A204.1 (cell line): Measurements from ENCODE around the gene CRTC1.
"Not testable (repeated sequence)": the region's sequence is repeated elsewhere in the genome, so short reads cannot be mapped to it uniquely, and the experiment has no call there.

Experiments used
- FAIRE-seq: peaks from 2 replicates; lab custom pipeline; 2012; peaks lifted over from hg19 to GRCh38; lab: Jason Lieb, UNC

The CRTC1 gene

DNA sequence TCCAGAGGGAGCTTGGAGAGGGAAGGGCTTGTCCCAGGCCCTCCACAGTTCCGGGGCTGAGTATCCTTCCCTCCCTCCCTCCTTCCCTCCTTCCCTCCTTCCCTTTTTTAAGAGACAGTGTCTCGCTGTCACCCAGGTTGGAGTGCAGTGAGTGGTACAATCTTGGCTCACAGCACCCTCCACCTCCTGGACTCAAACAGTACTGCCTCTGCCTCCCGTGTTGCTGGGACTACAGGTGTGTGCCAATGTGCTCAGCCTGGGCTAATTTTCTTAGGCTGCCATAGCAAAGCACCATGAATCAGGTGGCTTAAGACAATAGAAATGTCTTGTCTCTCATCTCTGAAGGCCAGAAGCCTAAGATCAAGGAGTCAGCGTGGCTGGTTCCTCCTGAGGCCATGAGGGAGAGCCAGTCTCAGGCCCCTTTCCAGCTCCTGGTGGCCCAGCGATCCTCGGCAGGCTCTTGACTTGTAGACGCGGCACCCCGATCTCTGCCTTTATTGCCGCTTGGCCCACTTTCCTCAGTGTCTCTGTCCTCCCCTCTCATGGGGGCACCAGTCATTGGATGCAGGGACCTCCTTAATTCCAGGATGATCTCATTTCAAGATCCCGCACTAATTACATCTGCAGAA, 47.5 kb downstream of the CRTC1 start:
- FAIRE-seq, result no peak

DNA sequence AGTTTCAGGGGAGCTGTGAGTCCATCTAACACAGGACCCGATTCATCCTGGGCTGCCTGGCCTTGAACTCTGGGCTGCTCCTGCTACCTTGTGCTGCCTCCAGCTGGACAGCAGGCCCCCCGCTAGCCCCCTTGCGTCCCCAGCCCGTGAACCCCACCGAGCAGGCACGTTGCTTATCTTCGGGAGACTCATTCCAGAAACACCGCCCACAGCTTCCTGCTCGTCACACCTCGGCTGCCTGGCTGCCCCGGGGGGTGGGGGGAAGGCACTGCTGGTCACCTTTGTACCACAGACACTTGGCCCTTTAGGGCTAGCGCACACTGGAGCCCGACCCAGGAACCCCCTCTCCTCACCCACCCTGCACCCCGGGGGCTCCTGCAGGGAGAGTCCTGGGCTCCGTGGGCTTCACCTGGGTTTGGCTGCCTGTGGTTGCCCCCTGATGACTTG, 48.1 kb downstream of the CRTC1 start:
- no peak for FAIRE-seq

DNA sequence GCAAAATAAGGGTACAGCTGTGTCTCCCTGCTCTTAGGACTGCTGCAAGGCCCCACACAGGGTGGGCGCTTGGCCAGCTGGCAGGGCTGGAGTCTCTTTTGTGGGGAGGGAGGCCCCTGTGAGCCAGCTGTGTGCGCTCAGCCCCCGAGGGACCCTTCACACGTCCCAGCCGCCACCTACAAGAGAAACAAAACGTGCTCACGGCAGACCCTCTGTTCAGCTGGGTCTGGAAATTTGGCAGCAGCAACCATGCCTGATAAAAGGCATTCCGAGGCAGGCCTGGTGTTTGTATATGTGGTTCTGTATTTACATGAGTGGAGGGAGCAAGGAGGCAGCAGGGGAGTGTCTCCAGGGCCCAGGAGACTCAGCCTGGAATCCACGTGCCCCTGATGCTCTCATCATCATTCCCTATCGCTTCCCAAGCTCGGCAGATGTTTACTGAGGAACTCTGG, 49.7 kb downstream of the CRTC1 start:
- no peak for FAIRE-seq

DNA sequence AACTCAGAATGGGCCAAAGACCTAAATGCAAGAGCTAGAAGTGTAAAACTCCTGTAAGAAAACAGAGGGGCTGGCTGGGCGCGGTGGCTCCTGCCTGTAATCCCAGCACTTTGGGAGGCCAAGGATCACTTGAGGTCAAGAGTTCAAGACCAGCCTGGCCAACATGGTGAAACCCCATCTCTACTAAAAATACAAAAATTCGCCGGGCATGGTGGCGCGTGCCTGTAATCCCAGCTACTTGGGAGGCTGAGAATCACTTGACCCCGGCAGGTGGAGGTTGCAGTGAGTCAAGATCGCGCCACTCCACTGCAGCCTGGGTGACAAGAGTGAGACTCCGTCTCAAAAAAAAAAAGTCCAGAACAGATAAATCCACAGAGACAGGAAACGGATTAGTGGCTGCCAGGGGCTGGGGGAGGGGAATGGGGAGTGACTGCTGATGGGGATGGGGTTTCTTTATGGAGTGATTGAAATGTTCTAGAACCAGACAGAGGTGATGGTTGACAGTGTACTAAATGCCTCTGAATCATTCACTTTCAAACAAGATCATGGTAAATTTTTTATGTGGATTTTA, 50.4 kb downstream of the CRTC1 start:
- not testable (repeated sequence) for FAIRE-seq

DNA sequence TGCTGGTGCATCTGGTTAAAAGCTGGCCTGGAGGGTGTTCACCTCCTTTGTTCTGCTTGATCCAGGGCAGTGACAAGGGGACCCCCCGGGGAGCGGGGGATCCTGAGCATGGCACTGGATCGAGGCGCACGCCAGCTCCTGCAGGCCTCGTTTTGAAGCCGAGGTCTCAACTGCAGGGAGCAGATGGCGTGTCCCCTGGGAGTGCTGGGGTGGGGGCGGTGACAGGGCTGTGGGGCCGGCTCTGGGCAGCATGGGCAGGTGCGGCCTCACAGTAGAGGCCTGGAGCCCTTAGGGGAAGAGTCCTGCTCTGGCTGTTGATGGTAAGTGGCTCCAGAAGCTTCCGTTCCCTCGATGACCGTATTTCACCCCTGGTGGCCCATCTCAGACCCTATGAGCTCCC, 51.8 kb downstream of the CRTC1 start:
- FAIRE-seq, result no peak

DNA sequence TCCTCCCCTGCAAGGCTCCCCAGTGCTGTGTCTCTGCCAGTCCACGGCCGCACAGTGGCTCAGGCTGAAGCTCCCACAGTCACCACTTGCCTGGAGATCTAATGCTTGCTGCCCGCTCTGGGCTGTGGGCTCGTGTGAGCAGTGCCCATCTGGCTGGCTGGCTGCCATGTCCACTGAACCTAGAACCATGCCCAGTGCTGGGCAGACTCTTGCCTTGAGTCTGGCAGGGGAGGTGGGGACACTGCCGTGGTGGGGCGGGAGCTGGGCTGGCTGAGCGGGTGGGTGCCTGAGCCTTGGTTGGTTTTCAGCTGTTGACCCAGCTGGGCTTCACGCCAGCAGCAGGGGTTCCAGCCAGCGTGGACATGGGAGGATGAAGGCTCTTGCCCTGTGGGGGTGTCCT, 52.3 kb downstream of the CRTC1 start:
- no peak for FAIRE-seq

DNA sequence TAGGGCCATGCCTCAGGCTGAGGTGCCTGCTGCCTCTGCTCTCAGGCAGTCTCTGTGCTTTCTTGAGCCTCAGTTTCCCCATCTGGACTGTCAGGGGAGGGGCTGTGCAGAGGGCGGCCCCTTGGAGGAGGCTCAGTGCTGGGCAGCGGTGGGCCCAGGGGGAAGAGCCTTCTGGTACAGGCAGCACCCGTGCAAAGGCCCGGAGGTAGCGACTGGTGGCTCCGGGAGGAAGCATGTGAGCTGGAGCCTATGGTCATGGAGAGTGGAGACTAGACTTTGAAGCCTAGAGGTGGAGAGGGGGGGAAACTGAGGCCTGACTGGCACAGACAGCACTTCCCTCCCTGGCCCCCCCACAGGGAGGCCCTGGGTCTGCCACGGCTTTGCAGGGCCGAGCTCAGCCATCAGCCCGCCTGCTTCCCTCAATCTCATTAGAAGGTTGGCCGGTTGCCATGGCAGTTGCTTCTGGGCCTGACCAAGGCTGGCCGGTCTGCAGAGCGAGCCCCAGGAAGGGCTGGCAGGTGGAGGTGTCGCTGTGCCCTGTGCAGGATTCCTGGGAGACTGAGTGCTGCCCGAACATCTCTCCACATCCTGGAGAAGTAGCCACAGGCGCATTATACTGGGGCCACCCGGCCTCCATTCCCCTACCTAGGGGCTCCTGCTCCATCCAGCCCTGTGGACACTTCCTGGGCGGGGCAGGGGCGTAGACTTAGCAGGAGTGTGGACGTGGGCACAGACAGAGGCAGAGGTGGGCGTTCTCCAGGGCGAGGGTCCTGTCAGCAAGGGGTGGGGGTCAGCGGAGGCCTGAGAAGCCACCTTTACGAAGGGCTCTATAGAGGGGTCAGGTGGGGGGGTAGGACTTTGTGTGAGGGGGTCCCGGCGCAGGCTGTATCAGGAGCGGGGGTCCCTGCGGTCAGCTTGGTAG, 53.2 kb downstream of the CRTC1 start:
- no peak for FAIRE-seq

DNA sequence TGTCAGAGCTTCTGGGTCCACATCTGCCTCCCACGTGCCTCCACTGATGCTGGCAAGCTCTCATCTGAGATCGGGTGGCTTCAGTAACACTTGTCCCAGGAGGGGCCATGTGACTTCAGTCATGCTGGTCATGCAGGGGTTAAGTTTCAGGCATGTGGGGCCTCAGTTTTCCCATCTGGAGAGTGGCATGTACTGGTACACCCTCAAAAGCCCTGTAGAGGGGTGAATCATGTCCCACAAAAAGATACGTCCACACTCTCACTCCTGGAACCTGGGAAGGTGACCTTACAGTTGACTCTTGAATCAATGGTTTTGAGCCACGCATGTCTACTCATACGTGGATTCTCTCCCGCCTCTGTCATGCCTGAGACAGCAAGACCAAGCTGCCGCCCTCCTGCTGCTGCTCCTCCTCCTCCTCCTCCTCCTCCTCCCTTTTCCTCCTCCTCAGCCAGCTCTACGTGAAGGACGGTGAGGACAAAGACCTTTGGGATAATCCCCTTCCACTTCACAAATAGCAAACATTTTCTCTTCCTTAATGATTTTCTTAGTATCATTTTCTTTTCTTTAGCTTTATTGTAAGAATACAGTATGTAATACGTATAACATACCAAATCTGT, 54.0 kb downstream of the CRTC1 start:
- no peak for FAIRE-seq

DNA sequence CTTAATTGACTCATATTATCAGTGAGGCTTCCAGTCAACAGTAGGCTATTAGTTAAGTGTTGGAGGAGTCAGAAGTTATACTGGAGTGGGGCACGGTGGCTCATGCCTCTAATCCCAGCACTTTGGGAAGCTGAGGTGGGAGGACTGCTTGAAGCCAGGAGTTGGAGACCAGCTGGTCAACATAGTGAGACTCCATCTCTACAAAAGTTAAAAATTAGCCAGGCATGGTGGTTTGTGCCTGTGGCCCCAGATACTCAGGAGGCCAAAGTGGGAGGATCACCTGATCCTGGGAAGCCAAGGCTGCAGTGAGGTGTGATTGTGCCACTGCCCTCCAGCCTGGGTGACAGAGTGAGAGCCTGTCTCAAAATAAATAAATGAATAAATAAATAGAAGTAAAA, 54.5 kb downstream of the CRTC1 start:
- FAIRE-seq, result no peak

DNA sequence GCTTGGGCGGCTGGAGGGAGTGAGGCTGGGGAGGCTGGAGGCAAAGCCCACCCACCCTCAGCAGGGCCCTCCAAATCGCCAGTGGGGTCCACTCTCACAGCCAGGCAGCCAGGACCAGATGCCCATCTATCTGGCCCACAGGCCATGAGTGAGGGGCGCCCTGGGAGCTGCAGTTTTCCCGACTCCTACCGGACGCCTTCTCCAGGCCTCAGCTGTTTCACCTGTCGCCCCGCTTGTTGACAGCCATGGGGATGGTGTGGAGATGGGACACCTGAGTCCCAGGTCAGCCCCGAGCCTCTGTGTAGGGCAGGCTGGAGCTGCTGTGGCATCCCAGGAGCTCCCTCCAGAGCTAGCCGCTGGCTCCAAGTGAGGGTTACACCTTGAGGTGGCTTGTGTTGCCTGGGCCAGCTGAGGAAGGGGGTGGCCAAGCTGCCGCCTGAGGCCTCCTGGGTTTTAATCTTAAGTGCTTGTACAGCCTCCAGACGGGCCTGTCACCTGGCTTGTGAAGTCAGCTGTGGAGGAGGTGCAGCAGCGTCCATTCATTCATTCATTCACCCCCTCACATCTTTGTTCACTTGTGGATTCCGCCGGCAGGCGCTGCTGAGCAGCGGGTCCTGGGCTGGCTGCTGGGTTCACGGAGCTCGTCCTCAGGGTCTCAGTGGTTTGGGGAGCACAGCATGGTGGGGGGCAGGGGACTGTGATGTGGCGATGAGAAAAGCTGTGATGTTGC, 55.6 kb downstream of the CRTC1 start:
- FAIRE-seq, result no peak

DNA sequence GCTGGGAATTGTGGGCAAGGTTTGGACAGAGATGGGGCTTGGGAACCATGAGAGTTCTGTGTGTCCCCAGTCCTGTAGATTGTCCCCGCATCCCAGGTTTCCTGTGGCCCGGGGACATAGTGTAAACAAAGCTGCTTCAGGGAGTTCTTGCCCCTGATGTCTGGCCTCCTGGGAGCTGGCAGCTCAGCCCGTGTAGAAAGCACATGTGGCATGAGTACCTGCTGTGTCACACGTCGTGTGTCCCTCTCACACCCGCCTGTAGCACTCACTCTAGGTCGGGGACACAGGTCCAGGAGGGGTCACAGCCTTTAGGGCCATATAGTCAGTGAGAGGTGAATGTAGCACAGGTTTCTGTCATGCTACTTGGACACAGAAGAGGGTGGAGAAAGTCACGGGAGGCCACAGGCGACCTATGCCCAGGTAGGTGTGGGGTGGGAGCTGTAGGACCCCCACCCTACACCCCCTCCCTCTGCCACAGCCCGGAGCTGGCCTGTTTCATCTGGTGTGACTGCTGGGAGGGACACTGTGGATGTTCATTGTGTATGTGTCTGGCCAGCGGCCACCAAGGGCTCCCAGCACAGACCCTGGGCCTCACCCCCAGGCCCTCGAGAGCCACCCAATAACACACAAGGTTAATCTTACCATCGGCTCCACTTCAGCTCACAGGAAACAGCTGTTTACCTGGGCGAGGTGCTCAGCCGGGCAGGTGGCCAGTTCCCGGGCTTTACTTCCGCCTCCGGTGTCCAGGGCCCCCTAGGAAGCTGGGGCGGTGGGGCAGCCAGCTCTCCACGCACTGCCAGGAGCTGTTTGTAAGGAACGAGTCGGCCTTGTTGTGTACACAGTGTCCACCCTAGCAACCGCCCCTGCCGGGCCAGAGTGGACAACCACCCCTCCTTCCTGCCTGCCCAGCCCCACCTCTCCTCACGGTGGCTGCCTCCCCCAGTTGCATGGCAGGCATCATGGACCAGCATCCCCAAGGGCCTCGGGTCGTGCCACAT, 57.9 kb downstream of the CRTC1 start:
- FAIRE-seq, result no peak

DNA sequence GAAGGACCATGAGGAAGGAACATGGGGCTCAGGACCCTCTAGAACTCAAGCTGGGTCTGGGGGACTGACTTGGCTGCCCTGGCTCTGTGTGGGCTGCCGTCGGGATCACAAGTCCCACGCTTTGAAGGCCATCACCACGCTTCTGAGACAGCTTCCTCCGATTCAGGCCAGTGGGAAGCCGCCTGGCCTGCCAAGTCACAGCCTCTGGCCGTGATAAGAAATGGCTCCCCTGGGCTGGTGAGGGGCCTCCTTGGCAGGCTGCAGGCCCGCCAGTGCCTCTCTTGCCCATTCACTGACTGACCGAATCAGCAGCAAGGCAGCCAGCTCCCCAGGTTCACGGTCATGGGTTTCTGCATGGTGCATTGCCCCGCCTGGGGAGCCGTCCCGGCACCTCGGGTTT, 58.8 kb downstream of the CRTC1 start:
- no peak for FAIRE-seq

DNA sequence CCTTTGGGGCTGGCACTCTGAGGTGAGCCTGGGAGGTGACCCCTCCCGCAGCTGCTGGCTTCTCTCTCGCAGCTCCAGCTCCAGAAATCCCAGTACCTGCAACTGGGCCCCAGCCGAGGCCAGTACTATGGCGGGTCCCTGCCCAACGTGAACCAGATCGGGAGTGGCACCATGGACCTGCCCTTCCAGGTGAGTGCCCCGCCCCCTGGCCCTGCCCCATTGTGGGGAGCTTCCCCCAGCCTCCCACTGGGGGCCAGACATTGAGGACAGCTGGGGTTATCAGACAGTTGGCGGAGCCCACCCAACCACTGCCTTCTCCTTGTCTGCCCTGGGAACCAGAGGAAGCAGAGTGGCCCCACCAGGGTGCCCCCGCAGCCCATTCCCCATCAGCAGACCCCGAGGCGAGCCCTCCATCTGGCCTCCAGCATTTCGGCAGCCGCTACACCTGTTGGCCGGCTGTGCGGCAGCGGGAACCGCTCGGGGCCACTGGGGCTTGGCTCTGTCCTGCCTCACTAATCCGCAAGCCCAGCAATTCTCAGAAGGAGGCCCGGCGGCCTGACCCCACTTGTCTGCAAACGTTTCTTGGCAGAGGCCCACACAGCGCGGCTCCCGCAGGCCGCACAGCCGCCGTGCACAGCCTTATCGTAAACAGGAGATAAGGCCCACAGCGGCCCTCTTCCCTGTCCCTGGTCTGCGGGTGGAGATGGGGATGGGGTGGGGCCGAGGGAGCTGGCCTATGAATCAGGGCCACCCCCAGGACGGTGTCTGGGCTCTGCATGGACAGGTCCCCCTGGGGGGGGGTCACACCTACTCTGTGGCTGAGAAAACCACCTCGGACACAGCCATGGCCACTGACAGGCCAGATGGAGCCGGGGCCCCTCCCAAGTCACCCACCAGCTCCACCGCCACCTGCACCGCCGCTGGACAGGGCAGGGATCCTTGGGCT, 59.6 kb downstream of the CRTC1 start:
- FAIRE-seq, result no peak

DNA sequence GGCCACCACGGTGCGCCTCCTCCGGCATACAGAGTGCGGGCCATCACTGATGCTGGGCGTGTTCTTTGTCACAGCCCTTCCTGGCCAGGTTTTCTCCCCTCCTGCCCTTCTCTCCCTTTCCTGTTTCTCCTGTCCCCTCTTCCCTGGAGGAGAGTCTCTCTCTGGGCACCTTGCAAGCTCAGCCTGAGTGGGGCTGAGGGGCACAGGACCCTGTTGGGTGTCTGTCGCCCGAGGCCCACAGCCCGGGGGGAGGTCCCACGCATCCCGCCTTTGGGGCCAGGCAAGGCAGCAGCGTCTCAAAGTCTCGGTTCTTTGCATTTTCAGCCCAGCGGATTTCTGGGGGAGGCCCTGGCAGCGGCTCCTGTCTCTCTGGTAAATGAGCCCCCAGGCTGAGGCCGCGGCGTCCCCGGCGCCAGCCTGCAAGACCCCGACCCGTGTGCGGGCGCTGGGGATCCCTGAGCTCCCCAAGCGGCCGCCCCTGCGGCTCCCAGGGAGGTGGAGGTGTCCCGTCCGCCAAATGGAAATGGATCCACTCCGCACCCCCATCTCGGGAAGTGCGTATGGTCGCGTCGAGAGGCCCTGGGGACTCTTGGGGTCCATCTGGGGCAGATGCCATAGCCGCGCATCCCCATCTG, 60.4 kb downstream of the CRTC1 start:
- FAIRE-seq, result no peak

DNA sequence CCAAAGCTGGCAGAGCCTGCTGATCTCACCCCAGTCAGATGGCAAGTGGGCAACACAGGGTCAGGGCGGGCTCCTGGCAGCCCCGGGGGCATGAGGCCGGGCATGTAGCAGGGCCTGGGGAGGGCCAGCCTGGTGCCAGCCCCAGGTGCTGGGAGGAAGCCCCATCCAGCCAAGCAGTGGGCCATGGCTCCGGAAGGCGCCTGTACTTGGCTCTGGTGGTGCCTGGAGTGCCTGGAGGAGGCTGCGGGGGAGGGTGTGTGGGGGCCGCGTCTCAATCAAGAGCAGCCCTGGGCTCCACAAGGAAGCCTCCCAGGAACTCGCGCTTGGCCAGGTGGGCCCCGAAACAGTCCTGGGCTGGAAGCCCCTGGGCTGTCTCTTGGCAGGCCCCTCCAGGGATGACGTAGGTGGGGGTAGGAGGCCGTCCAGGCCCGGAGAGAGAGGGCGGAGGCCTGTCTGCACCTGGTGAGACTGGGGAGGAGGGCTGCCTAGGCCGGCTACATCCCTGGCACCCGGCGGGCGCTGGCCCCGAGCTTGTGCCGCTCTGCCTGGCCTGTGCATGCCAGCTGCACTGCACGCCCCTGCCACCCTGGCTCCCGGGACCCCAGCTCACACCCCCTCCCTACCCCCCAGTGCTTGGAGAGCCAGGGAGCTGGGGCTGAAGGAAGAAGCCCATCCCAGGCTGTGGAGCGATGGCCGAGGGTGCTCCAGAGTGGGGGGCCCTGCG, 61.7 kb downstream of the CRTC1 start:
- no peak for FAIRE-seq

DNA sequence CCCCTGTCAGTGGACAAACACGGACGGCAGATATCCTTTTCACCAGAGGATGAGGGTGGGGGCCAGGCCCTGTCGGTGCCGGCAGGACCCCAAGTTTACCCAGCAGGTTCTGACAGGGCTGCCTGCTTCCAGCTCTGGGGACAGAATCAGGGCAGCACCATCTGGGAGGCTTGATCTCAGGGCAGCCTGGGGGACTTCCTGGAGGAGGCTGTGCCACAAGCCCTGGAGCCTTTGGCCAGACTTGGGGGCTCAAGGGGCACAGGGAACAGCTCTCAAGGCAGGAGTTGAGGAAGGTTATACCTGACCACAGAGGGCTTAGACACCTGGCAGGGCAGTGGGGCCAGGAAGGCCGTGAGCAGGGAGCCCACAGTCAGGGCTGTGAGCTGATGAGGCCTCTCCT, 62.5 kb downstream of the CRTC1 start:
- no peak for FAIRE-seq

DNA sequence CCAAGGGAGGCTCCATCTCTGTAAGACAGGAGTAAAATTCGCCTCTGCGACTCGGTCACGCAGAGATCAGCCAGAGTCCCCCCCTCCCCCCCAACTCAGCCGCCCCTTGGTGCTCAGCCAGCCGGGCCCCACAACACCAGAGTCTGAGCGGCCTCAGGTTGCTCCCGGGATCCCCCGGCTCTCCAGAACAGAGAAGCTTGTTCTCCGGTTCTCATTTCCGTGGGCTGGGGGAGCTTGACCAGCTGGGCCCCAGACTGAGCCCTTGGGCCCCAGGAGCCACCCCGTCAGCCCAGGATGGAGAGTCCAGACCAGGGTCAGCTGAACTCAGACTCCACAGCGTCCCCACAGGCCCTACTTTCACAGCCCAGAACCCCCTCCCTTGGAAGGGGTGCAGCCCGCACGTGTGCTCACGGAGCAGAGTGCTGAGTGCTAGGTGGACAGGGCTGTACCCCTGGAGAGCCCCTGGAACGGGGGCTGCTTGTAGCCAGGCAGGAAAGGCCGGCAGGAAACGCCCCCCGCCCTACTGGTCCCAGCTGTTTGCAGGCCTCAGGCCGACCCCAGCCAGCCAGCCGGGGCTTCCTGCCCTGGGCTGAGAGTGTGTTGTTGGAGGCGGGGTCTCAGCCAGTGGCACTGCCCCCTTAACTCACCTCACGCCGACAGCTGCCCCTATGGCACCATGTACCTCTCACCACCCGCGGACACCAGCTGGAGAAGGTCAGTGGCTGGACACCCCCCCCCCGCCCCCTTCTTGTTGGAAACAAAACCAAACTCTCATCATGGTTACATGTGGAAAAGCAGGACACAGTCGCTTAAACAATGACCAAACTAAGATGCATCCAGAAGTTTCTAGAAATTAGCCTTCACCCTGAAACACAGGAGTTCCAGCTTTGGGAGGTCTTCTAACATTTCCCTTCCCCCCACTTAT, 63.2 kb downstream of the CRTC1 start:
- FAIRE-seq, result no peak
